Measurements from ENCODE around the gene PAK5.
A peak's percentile ranks its signal among the peaks of the same experiment; 100 is the strongest.

PAK5 gene

DNA sequence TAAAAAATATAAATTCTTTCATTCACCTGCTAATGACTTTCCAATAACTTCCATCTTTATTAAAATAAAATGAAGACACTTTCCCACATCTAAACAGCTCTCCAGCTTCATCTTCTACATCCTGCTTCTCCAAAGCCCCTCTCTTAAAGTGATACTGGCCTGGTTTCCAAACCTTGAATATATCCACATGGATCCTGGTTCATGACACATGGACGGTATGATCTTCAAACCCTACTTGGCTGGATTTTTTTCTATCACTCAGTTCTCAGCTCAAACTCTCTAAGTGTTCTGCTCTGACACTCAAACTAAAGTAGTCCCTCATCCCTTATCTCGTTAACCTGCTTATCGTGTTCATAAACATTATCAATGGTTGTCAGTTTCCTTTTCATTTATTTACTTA lies 128.2 kb downstream of the PAK5 start:
- H3K9ac ChIP-seq, result no peak overlapping the region
- no peaks in the 10 kb centered on the region for H3K27me3 ChIP-seq
- no peak overlapping the region for H3K4me2 ChIP-seq
- no peaks in the 10 kb centered on the region for H4K20me1 ChIP-seq
- no peak for TF ChIP-seq Cebpa-rat (IDR thresholded peaks at IDR 0.05)
- H3K4me1 ChIP-seq, result no peaks in the 10 kb centered on the region
- no peaks in the 10 kb centered on the region for H3K36me3 ChIP-seq
- H3K27ac ChIP-seq, result no peak overlapping the region
- H3K9me3 ChIP-seq (replicated peaks in 1 of 11), result no peaks in the 10 kb centered on the region
- H3K4me3 ChIP-seq, result no peak overlapping the region

DNA sequence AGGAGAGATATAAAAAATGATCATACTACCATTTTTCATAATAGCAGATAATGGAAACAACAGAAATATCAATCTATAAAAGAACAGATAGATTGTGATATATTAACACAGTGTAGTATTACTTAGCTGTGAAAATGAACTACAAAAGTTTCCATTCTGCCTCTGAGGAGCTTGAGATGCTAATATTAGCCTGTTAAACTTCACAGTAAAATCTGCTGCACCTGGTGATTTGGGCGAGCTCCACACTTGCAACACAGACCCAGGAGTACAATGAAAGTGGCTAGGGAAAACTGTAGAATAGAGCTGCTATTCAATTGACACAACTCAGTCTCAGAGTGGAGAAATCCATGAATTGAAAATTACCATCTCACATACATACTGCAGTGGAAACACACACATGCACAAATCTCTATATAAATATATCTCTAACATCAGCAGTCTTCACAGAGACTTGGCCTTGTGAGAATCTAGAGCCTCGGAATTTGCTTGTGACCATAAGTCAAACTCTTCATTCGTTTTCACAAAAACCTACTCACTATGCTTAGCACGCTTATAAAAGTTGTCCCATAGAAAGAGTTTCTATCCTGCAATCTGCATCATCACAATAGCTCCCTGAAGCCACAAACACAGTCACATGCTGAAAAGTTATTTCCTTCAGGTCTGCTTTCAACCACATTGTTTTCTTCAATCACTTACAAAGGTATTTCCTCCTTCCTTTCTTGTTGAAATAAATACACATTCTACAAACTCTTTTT lies 133.0 kb downstream of the PAK5 start:
- Histone ChIP-seq H3K36me3 (no peaks in the 10 kb centered on the region), H3K27me3 (no peaks in the 10 kb centered on the region), H3K4me2 (no peak overlapping the region), H3K27ac (no peak overlapping the region), H3K4me3 (no peak overlapping the region), H3K4me1 (no peaks in the 10 kb centered on the region), H4K20me1 (no peaks in the 10 kb centered on the region), H3K9me3 (replicated peaks in 1 of 11) (no peaks in the 10 kb centered on the region), H3K9ac (no peak overlapping the region)
- TF ChIP-seq Cebpa-rat (IDR thresholded peaks at IDR 0.05), result no peak

DNA sequence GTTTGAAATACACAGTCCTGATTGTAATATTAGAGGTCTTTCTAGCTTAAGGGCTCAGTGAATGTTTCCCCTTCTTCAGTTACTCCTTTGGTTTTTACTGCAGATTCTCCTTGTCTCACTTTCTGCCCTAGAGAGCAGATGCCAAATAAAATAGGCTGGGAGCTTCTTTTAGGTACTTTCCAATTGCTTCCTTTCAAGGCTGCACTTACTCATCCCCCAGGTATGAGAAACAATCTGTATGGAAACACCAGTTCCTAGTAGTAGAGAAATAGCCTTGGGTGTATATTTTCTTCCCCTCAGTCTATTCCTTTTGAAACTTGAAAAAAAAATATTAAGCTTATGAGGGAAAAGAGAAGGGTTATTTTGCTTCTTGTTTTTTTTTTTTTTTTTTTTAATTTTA lies 139.7 kb downstream of the PAK5 start:
- TF ChIP-seq Cebpa-rat (IDR thresholded peaks at IDR 0.05), result no peak
- H3K4me3 ChIP-seq, result no peak overlapping the region
- H3K27me3 ChIP-seq, result no peaks in the 10 kb centered on the region
- no peaks in the 10 kb centered on the region for H3K36me3 ChIP-seq
- no peaks in the 10 kb centered on the region for H3K9me3 ChIP-seq (replicated peaks in 1 of 11)
- H3K4me1 ChIP-seq, result no peaks in the 10 kb centered on the region
- H3K27ac ChIP-seq, result no peak overlapping the region
- H3K9ac ChIP-seq, result no peak overlapping the region
- no peak overlapping the region for H3K4me2 ChIP-seq
- H4K20me1 ChIP-seq, result no peaks in the 10 kb centered on the region

- Histone ChIP-seq H3K4me1 (peaks cover 0 to 16% (median 9%) of the 10 kb centered on the region in 10 experiments; a peak in 9 of 20 replicates), H4K20me1 (no peaks in the 10 kb centered on the region), H3K9me3 (replicated peaks in 1 of 11) (no peaks in the 10 kb centered on the region), H3K4me2 (no peak overlapping the region), H3K27ac (no peak overlapping the region), H3K4me3 (no peak overlapping the region), H3K27me3 (no peaks in the 10 kb centered on the region), H3K9ac (no peak overlapping the region), H3K36me3 (no peaks in the 10 kb centered on the region)
- TF ChIP-seq Cebpa-rat (IDR thresholded peaks at IDR 0.05), result no peak
These were observed 149.8 kb downstream of the PAK5 start for GRCh38 chr20:9689041-9689440.

- no peaks in the 10 kb centered on the region for H4K20me1 ChIP-seq
- no peak overlapping the region for H3K4me3 ChIP-seq
- no peaks in the 10 kb centered on the region for H3K27me3 ChIP-seq
- H3K36me3 ChIP-seq, result no peaks in the 10 kb centered on the region
- no peak overlapping the region for H3K9ac ChIP-seq
- H3K9me3 ChIP-seq (replicated peaks in 1 of 11), result no peaks in the 10 kb centered on the region
- H3K27ac ChIP-seq, result no peak overlapping the region
- no peak overlapping the region for H3K4me2 ChIP-seq
- no peak for TF ChIP-seq Cebpa-rat (IDR thresholded peaks at IDR 0.05)
- H3K4me1 ChIP-seq, result peaks cover 0 to 16% (median 9%) of the 10 kb centered on the region in 10 experiments; a peak in 9 of 20 replicates
These were observed 152.0 kb downstream of the PAK5 start for GRCh38 chr20:9686866-9687265.

DNA sequence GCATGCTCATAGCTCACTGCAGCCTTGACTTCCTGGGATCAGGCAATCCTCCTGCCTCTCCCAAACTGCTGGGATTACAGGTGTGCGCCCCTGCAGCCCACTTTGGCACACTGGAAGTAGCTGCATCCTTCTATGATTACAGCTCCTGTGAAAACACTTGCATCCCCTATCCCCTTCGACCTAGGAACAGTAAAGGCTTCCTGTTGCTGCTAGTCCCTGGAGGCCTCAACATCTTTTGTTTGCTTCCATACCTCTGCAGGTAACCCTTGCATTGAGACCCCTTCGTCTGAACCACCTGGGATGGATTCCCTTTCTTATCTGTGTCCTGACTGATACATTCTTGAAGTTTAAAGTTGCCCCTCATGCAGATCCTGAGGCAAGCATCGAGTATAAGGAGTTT lies 152.4 kb downstream of the PAK5 start:
- Histone ChIP-seq H3K9ac (no peak overlapping the region), H3K27me3 (no peaks in the 10 kb centered on the region), H3K36me3 (no peaks in the 10 kb centered on the region), H3K4me2 (peak overlapping the region in 4 of 11 experiments; percentile 9 to 32 (median 20); a peak in 3 of 22 replicates), H3K4me1 (peaks cover 0 to 16% (median 9%) of the 10 kb centered on the region in 10 experiments; a peak in 9 of 20 replicates), H4K20me1 (no peaks in the 10 kb centered on the region), H3K27ac (no peak overlapping the region), H3K9me3 (replicated peaks in 1 of 11) (no peaks in the 10 kb centered on the region), H3K4me3 (no peak overlapping the region)
- no peak for TF ChIP-seq Cebpa-rat (IDR thresholded peaks at IDR 0.05)

DNA sequence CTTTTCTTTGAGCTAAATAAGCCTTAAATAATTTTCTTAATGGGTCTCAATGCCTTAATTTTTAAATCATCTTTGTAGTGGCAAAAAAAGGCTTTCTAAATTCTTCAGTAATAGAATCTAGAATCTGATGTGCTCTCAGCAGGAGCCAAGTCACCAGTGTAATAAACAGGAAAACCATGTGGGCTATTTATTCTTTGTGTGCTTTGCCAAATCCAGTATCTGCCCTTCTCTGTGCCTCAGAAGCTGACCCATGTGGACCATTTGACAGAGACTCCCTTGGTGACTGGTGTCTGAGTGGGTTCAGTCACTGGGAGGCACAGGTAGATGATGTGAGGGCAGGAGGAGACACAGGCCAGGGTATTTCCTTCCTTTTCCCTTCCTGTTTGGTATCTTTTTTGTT lies 152.9 kb downstream of the PAK5 start:
- Histone ChIP-seq H3K9ac (no peak overlapping the region), H3K4me2 (peak overlapping the region in 4 of 11 experiments; percentile 9 to 32 (median 20); a peak in 3 of 22 replicates), H4K20me1 (no peaks in the 10 kb centered on the region), H3K27ac (no peak overlapping the region), H3K36me3 (no peaks in the 10 kb centered on the region), H3K27me3 (no peaks in the 10 kb centered on the region), H3K9me3 (replicated peaks in 1 of 11) (no peaks in the 10 kb centered on the region), H3K4me1 (peaks cover 0 to 16% (median 9%) of the 10 kb centered on the region in 10 experiments; a peak in 9 of 20 replicates), H3K4me3 (no peak overlapping the region)
- TF ChIP-seq Cebpa-rat (IDR thresholded peaks at IDR 0.05), result no peak

- Histone ChIP-seq H3K27ac (no peak overlapping the region), H3K9me3 (replicated peaks in 1 of 11) (no peaks in the 10 kb centered on the region), H3K4me3 (no peak overlapping the region), H4K20me1 (no peaks in the 10 kb centered on the region), H3K4me2 (no peak overlapping the region), H3K4me1 (peaks cover 0 to 16% (median 9%) of the 10 kb centered on the region in 10 experiments; a peak in 9 of 20 replicates), H3K27me3 (no peaks in the 10 kb centered on the region), H3K9ac (no peak overlapping the region), H3K36me3 (no peaks in the 10 kb centered on the region)
- no peak for TF ChIP-seq Cebpa-rat (IDR thresholded peaks at IDR 0.05)
These were observed 153.9 kb downstream of the PAK5 start for GRCh38 chr20:9685011-9685410.

DNA sequence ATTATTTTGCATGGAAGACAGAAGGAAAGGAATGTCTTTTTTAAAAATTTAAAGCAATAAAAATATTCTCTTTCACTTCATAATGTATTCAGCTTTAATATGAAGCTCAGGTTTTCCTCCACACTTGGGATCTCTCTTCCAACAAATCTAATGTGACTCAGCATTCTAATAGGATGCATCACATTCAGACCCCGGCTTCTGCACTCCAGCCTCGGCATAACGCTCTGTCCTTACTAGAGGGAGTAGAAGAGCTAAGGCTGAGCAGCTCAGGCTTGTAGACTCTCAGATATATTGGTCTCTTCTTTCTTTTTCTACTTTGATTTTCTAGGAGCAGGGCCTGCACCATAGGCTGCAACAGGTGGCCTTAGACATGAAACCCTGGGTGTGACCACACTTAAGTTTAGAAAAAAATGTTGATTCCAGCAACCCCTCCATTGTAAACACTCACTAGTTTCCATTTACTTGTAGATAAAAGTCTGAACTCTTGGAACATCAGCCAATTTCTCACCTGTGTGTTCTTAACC lies 161.7 kb downstream of the PAK5 start:
- Histone ChIP-seq H3K4me2 (no peak overlapping the region), H3K4me3 (no peak overlapping the region), H3K9me3 (replicated peaks in 1 of 11) (peaks cover 0 to 7% (median 0%) of the 10 kb centered on the region in 11 experiments; a peak in 4 of 22 replicates), H3K27ac (no peak overlapping the region), H3K36me3 (no peaks in the 10 kb centered on the region), H4K20me1 (no peaks in the 10 kb centered on the region), H3K4me1 (no peaks in the 10 kb centered on the region), H3K27me3 (no peaks in the 10 kb centered on the region), H3K9ac (no peak overlapping the region)
- TF ChIP-seq Cebpa-rat (IDR thresholded peaks at IDR 0.05), result no peak

- no peaks in the 10 kb centered on the region for H4K20me1 ChIP-seq
- no peaks in the 10 kb centered on the region for H3K36me3 ChIP-seq
- no peaks in the 10 kb centered on the region for H3K27me3 ChIP-seq
- H3K9ac ChIP-seq, result no peak overlapping the region
- no peak for TF ChIP-seq Cebpa-rat (IDR thresholded peaks at IDR 0.05)
- no peak overlapping the region for H3K4me2 ChIP-seq
- H3K27ac ChIP-seq, result no peak overlapping the region
- no peak overlapping the region for H3K4me3 ChIP-seq
- H3K4me1 ChIP-seq, result no peaks in the 10 kb centered on the region
- H3K9me3 ChIP-seq (replicated peaks in 1 of 11), result peaks cover 0 to 5% (median 0%) of the 10 kb centered on the region in 11 experiments; a peak in 3 of 22 replicates
These were observed 165.9 kb downstream of the PAK5 start for GRCh38 chr20:9672981-9673380.
